Stimulated activated naive CD4-positive, alpha-beta T cell treated with Interleukin-2 at 50 U/mL for 16 hours (primary cell): ENCODE results near the gene GARIN5A.

Experiments used
- DNase-seq: peaks from one replicate; lab custom pipeline; 2025; lab: John Stamatoyannopoulos, UW

Gene GARIN5A

GRCh38 chr19:50433201-50434180 lies 43.2 kb downstream of the GARIN5A start:
- no peak for DNase-seq

- DNase-seq: no peak
Measured at GRCh38 chr19:50432221-50433028, 44.2 kb downstream of the GARIN5A start, which contains the start of gene MYBPC2. TSS of gene MYBPC2 (plus strand) at chr19:50432892. CDS start at chr19:50432954, 62 bp downstream.

GRCh38 chr19:50431343-50432220 lies 45.1 kb downstream of the GARIN5A start:
- peak; percentile 79 for DNase-seq

GRCh38 chr19:50430888-50431342 lies 45.7 kb downstream of the GARIN5A start:
- no peak for DNase-seq

GRCh38 chr19:50428772-50429463 lies 47.7 kb downstream of the GARIN5A start:
- DNase-seq: no peak

- DNase-seq: no peak
Measured at GRCh38 chr19:50427997-50428425, 48.6 kb downstream of the GARIN5A start.

GRCh38 chr19:50427318-50427925 lies 49.2 kb downstream of the GARIN5A start:
- DNase-seq: no peak

GRCh38 chr19:50425581-50425980 lies 51.1 kb downstream of the GARIN5A start:
- DNase-seq: no peak

GRCh38 chr19:50423279-50424113 lies 53.2 kb downstream of the GARIN5A start:
- DNase-seq: no peak

- DNase-seq: no peak
Measured at GRCh38 chr19:50422397-50423278, 54.0 kb downstream of the GARIN5A start.

- no peak for DNase-seq
Measured at GRCh38 chr19:50420808-50421207, 55.8 kb downstream of the GARIN5A start.

GRCh38 chr19:50420127-50420526 lies 56.5 kb downstream of the GARIN5A start:
- no peak for DNase-seq

GRCh38 chr19:50419580-50420035 lies 57.0 kb downstream of the GARIN5A start:
- no peak for DNase-seq

GRCh38 chr19:50419022-50419579 lies 57.5 kb downstream of the GARIN5A start:
- DNase-seq: no peak

- no peak for DNase-seq
Measured at GRCh38 chr19:50418176-50419021, 58.2 kb downstream of the GARIN5A start, which contains the start of gene SPIB. TSS of gene SPIB (plus strand) at chr19:50418938. CDS start at chr19:50418963, 25 bp downstream.

- no peak for DNase-seq
Measured at GRCh38 chr19:50417111-50418081, 59.3 kb downstream of the GARIN5A start.
